KOPT-K1 (cell line): ENCODE data around the gene HECW1.

Source experiments
- H3K27ac ChIP-seq: fragments of 200-600 bp; sonication (generic); 2 replicates; pipeline ENCODE4 v1.5.1; 2016; ENCODE audit warnings: antibody characterized with exemption, mild to moderate bottlenecking, low read depth, low read length; ENCODE audit not compliant: poor library complexity, severe bottlenecking
- H3K36me3 ChIP-seq: fragments of 200-600 bp; sonication (generic); 2 replicates; pipeline ENCODE4 v1.5.1; 2017; ENCODE audit warnings: antibody characterized with exemption, mild to moderate bottlenecking, low read length, moderate library complexity; ENCODE audit not compliant: insufficient read depth
- H3K9me3 ChIP-seq: fragments of 200-600 bp; sonication (generic); 2 replicates; pipeline ENCODE4 v1.5.1; 2017; ENCODE audit warnings: antibody characterized with exemption, low read length, mild to moderate bottlenecking; ENCODE audit not compliant: insufficient read depth, poor library complexity, severe bottlenecking

Gene HECW1

DNA sequence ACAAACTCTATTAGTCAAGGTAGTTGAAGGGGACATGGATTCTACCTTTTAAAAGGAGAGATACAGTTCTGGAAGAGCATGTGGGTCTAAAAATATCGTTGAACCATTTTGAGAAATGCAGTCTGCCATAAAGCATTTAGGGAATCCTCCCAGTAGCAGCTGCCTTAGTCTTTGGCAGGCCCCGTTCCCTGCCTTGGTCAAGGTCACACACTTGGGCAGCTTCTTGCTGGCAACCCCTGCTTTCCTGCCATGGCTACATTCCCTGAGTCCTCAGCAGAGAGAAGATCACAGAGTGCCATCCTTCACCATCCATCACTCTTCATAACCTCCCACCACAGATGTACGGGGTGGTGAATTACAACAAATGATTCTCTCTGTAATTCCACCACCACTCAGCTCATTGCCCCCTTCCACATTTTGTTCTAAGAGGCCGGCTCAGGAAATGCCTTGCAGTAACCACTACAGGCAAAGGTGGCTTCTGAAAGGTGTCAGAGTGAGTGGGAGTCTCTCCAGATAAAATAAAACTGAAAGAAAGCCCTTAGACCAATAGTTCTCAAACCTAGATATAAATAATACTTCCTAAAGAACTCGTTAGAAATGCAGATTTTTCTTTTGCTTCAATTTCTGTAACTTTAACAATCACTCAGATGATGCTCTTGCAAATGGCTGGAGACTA is 349.0 kb downstream of the HECW1 start:
- H3K36me3 ChIP-seq = no peaks in the 10 kb centered on the region
- H3K9me3 ChIP-seq = no peaks in the 10 kb centered on the region
- no peak overlapping the region for H3K27ac ChIP-seq

DNA sequence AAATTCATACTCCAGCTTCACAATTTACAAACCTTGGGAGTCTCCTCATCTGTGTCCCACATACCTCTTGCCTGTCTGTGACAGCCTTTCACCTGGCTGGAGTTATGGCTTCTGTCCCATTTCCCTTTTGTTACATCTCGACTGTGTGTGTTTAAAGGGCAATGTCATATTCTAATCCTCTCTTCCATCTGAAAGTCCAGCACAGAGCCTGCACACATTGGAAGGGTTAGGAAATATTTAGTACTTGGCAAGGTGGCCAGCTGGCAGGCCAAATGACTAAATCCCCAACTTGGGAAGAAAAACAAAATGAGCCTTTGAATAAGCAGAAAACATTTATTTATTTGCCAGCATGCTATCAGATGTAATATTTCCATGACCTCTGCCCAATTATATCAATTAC is 350.4 kb downstream of the HECW1 start:
- Histone ChIP-seq H3K36me3 (no peaks in the 10 kb centered on the region), H3K9me3 (no peaks in the 10 kb centered on the region), H3K27ac (no peak overlapping the region)

DNA sequence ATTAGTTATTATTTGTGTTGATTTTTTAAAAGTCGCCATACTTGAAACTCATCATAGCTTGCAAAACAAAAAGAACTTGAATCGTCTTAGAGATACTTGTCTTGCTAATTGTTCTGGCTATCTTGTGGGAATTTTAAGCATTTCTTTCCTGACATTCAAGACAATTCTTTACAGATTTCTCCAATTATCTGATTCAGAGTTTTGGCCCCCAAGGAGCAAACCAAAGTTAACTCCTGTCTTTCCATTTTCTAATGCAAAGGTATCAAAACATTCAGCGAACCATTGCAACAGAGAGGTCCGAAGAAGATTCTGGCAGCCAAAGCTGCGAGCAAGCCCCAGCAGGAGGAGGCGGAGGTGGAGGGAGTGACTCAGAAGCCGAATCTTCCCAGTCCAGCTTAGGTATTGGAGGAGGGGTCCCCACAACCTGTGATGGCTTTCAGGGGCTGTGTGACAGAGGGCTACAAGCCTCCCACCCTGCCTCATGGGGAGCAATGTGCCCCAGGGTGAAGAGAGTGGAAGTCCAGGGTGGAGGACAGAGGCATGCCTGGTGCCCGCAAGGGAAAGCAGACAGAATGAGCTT is 351.0 kb downstream of the HECW1 start:
- H3K27ac ChIP-seq = no peak overlapping the region
- no peaks in the 10 kb centered on the region for H3K9me3 ChIP-seq
- H3K36me3 ChIP-seq = no peaks in the 10 kb centered on the region

DNA sequence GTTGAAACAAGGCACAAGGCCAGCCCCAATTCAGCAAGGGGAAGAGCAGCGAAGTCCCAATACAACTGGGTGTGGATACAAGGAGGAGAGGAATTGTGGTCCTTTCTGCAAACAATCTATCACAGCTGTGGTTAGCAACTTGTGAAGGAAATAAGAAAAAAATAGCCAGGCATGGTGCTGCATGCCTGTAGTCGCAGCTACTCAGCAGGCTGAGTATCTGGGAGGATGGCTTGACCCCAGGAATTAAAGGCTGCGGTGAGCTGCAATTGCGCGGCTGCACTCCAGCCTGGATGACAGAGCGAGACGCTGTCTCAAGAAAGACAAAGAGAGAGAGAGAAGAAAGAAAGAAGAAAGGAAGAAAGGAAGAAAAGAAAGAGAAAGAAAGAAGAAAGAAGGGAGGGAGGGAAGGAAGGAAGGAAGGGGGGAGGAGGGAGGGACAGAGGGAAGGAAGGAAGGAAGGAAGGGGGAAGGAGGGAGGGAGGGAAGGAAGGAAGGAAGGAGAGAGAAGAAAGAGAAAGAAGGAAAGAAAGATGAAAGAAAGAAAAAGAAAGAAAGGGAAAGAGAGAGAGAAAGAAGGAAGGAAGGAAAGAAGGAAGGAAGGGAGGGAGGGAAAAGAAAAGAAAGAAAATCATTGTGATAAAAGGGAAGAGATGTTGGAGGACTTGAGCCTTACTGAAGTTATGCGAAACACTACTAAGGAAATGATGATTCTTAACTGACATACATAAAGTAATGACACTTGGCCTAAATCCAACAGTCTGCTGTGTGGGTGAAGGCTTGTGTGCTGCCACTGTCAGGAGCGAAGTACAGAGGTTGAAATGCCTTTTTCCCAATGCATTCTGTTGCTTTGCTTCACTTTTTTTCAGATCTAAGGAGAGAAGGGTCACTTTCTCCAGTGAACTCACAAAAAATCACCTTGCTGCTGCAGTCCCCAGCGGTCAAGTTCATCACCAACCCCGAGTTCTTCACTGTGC is 353.4 kb downstream of the HECW1 start:
- Histone ChIP-seq H3K36me3 (no peaks in the 10 kb centered on the region), H3K27ac (no peak overlapping the region), H3K9me3 (no peaks in the 10 kb centered on the region)

DNA sequence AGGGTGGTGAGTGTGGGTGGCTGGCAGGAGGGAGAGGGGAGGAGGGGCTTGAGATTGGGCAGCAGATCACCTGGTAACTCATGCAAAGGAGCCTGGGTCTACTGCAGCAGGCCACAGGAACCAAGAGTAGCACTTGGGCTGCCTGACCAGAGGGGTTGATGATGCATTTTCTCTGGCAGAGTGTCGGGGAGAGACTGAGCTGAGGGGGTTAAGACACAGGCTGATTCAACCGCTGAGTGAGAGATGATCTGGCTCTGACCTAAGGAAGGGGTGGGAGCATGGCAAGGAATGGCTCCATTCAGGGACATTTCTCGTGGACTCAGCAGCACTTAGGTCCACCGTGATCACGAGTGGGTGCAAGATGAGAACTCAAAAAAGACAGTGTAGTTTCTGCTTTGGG is 355.0 kb downstream of the HECW1 start:
- Histone ChIP-seq H3K36me3 (no peaks in the 10 kb centered on the region), H3K27ac (no peak overlapping the region), H3K9me3 (no peaks in the 10 kb centered on the region)

DNA sequence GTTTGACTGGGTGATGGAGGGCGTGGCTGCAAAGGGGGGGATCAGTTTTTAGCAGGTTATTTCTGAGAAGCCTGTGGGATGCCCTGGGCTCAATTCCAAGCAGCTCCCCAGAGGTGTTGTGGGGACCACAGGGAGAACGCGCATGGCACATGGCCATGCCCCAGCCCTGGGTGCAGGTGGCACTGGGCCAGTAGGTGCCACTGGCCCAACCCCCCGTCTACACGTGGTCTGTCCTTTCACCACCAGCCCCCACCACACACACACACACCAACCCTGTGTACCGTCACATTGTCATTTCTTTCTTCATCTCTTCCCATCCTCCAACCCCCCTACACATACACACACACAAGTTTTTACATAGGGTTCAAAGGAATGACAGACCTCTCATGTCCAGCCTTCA is 355.4 kb downstream of the HECW1 start:
- no peak overlapping the region for H3K27ac ChIP-seq
- no peaks in the 10 kb centered on the region for H3K36me3 ChIP-seq
- no peaks in the 10 kb centered on the region for H3K9me3 ChIP-seq

DNA sequence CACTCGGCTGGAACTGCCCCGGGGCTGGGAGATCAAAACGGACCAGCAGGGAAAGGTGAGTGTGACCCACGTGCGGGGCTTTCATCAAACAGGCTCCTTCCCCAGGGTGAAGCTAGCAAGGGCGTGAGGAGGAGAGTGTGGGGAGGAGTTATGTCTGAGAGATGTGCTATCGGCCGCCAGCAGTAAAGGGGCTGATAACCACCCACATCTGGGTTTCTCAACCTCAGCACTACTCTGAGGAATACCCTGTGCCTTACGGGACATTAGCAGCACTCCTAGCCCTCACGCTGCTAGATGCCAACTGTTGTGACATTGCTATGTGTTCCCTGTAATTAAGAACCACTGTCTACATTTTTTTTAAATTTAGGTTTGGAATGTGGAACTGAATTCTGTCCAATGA is 356.6 kb downstream of the HECW1 start:
- Histone ChIP-seq H3K36me3 (no peaks in the 10 kb centered on the region), H3K9me3 (no peaks in the 10 kb centered on the region), H3K27ac (no peak overlapping the region)

DNA sequence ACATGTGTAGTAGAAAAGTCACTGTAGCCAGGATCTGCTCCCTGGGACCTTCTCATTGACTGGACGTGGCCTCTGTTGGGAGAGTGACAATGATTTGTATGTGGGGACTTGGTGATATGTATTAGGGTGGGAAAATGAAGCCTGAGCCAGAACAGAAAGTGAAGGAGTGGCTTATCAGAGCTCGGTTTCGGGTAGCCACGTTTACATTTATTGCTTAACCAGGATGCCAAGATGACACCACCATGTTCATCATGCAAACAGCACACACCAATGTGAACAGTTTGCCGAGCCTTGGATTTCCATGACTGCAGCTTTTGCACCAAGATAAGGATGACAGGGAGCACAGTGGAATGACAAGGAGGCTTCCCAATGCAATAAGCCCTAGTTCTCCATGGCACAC is 357.7 kb downstream of the HECW1 start:
- H3K27ac ChIP-seq = no peak overlapping the region
- H3K9me3 ChIP-seq = no peaks in the 10 kb centered on the region
- H3K36me3 ChIP-seq = no peaks in the 10 kb centered on the region

DNA sequence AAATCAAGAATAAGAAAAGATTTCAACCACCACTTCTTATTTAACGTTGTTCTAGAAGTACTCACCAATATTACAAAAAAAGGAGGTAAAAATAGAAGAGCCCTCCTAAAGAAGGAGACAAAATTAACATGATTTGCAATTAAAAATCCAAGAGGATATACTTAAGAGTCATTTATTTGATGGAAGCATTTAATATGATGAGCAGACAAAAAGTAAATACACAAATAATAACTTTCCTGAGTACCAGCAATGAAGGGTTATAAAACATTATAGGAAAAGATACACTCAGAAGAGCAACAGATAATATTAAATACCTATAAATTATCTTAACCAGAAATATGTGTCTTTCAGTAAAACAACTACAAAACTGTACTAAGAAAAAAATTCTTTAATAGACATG is 363.5 kb downstream of the HECW1 start:
- H3K27ac ChIP-seq = no peak overlapping the region
- H3K9me3 ChIP-seq = peaks cover 7% of the 10 kb centered on the region
- H3K36me3 ChIP-seq = no peaks in the 10 kb centered on the region

DNA sequence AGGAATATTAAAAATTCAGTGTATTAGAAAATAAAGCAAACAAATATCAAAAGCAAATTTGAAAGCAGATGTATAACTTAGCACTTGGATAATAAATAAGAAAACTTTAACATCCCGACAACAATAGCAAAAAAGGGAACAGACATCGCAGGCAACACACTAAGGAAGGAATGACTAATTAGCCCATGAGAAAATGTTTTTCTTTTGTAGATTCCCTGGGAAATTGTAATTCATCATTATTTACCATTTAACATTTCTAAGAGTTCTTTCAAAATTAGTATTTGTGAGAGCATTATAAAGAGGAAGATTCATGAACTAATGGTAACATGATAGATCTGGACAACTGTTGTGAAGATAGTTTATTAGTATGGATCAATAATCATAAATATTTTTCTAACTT is 364.4 kb downstream of the HECW1 start:
- Histone ChIP-seq H3K36me3 (no peaks in the 10 kb centered on the region), H3K27ac (no peak overlapping the region), H3K9me3 (peaks cover 7% of the 10 kb centered on the region)

DNA sequence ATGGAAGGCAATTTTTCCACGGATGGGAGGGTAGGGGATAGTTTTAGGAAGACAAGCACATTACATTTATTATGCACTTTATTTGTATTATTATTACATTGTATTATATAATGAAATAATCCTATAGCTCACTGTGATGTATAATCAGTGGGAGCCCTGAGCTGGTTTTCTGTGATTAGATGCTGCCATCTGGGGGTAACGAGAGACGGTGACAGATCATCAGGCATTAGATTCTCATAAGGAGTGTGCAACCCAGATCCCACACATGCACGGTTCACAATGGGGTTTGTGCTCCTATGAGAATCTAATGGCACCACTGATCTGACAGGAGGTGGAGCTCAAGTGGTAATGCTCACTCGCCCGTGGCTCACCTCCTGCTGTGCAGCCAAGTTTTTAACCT is 366.6 kb downstream of the HECW1 start:
- Histone ChIP-seq H3K36me3 (no peaks in the 10 kb centered on the region), H3K9me3 (peaks cover 7% of the 10 kb centered on the region), H3K27ac (no peak overlapping the region)

DNA sequence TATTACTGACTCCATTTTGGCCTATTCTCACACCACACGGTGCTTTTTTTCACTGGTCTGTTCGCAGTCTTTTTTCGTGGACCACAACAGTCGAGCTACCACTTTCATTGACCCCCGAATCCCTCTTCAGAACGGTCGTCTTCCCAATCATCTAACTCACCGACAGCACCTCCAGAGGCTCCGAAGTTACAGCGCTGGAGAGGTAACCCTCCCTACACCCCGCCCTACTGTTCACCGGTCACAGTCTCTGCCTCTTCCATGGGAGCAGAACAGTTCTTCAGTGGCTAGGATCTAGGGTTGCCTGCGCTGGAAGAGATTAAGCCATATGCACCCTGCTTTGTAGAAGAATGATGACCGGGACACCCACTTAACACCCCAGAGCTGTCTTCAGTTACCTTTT is 367.1 kb downstream of the HECW1 start:
- H3K9me3 ChIP-seq = peaks cover 7% of the 10 kb centered on the region
- no peaks in the 10 kb centered on the region for H3K36me3 ChIP-seq
- H3K27ac ChIP-seq = no peak overlapping the region

DNA sequence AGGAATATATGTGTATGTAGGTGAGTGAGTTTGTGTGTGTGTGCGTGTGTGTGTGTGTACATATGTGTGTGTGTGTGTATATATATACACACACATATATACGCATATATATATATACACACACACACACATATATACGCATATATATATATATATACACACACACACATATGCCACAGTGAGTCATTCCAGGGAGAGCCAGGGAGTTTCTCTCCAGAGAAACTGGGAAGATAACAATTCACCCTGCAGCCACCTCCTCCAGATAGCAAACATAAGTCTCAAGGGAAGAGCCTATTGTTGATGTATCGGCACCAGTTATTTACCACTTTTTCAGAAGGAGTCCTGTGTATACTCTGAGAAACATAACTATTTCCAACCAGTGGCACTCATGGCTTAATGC is 368.1 kb downstream of the HECW1 start:
- H3K36me3 ChIP-seq = no peaks in the 10 kb centered on the region
- no peak overlapping the region for H3K27ac ChIP-seq
- peaks cover 7% of the 10 kb centered on the region for H3K9me3 ChIP-seq

DNA sequence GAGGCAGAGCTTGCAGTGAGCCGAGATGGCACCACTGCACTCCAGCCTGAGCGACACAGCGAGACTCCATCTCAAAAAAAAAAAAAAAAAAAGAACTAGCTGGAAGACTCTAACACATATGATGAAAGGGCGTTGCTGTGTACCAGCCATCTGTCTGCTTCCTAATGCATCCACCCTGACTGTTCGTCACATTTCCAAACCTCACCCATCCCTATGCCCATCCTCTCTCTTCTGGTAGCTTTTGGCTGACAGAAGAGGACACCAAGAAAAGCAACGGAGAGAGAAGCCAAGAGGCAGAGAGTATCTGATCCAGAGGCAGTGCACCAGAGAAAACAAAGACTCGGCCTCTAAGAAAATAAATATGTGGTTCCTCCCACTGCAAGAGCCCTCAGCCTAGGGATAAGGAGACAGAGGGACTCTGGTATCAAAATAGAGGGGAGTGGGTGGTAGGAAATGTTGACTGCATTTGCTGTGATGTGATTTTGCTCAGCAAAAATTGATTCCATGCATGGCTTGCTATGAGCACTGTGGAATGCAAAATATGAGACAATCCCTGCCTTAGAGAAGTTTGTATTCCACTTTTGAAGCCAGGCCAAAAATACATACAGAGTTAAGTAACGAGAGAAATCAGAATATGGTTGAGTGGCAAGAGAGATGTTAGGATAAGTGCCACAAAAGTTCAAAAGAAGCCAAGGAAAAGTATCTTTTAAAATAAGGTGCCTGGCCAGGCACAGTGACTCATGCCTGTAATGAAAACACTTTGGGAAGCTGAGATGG is 369.6 kb downstream of the HECW1 start:
- Histone ChIP-seq H3K9me3 (peaks cover 7% of the 10 kb centered on the region), H3K27ac (no peak overlapping the region), H3K36me3 (no peaks in the 10 kb centered on the region)
